ENCODE results near the gene SHROOM3.
A peak's percentile ranks its signal among the peaks of the same experiment; 100 is the strongest.
"Not testable (repeated sequence)": the region's sequence is repeated elsewhere in the genome, so short reads cannot be mapped to it uniquely, and the experiment has no call there.

Gene SHROOM3

GRCh38 chr4:76702440-76703122 lies 267.6 kb downstream of the SHROOM3 start:
- no peak for DNase-seq

- no peak for DNase-seq
Measured at GRCh38 chr4:76703123-76703490, 268.1 kb downstream of the SHROOM3 start.

- no peak for DNase-seq
Measured at GRCh38 chr4:76703676-76704075, 268.6 kb downstream of the SHROOM3 start.

- peak; percentile 90 to 94 for DNase-seq
Measured at GRCh38 chr4:76704133-76704881, 269.3 kb downstream of the SHROOM3 start.

- DNase-seq = peak; percentile 37 to 58
Measured at GRCh38 chr4:76705472-76705871, 270.4 kb downstream of the SHROOM3 start.

GRCh38 chr4:76706581-76706980 lies 271.6 kb downstream of the SHROOM3 start:
- DNase-seq = no peak

GRCh38 chr4:76708971-76709771 lies 274.1 kb downstream of the SHROOM3 start:
- DNase-seq = peak; percentile 44 to 49

GRCh38 chr4:76709772-76710090 lies 274.7 kb downstream of the SHROOM3 start:
- DNase-seq = peak; percentile 81 to 95

- DNase-seq = no peak
Measured at GRCh38 chr4:76712564-76712963, 277.5 kb downstream of the SHROOM3 start.

GRCh38 chr4:76714226-76714625 lies 279.2 kb downstream of the SHROOM3 start:
- no peak for DNase-seq

GRCh38 chr4:76716020-76716419 lies 281.0 kb downstream of the SHROOM3 start:
- DNase-seq = no peak

- peak; percentile 23 to 28 for DNase-seq
Measured at GRCh38 chr4:76716658-76717057, 281.6 kb downstream of the SHROOM3 start.

GRCh38 chr4:76717431-76717830 lies 282.4 kb downstream of the SHROOM3 start:
- no peak for DNase-seq

GRCh38 chr4:76718021-76718420 lies 283.0 kb downstream of the SHROOM3 start:
- DNase-seq = no peak

- no peak for DNase-seq
Measured at GRCh38 chr4:76718831-76719230, 283.8 kb downstream of the SHROOM3 start.

GRCh38 chr4:76720121-76720520 lies 285.1 kb downstream of the SHROOM3 start:
- no peak for DNase-seq

- not testable (repeated sequence) for DNase-seq
Measured at GRCh38 chr4:76722146-76722545, 287.1 kb downstream of the SHROOM3 start.

GRCh38 chr4:76722838-76723237 lies 287.8 kb downstream of the SHROOM3 start:
- DNase-seq = no peak

- peak; percentile 27 to 29 for DNase-seq
Measured at GRCh38 chr4:76723373-76723772, 288.3 kb downstream of the SHROOM3 start.

GRCh38 chr4:76723924-76724323 lies 288.9 kb downstream of the SHROOM3 start:
- peak; percentile 91 to 93 for DNase-seq

GRCh38 chr4:76725039-76725438 lies 290.0 kb downstream of the SHROOM3 start:
- DNase-seq = no peak

- no peak for DNase-seq
Measured at GRCh38 chr4:76726176-76726575, 291.1 kb downstream of the SHROOM3 start.

GRCh38 chr4:76726631-76727030 lies 291.6 kb downstream of the SHROOM3 start:
- no peak for DNase-seq

- DNase-seq = not testable (repeated sequence)
Measured at GRCh38 chr4:76727934-76728333, 292.9 kb downstream of the SHROOM3 start.
